Measurements from ENCODE around the gene GRIN3A.

DNA sequence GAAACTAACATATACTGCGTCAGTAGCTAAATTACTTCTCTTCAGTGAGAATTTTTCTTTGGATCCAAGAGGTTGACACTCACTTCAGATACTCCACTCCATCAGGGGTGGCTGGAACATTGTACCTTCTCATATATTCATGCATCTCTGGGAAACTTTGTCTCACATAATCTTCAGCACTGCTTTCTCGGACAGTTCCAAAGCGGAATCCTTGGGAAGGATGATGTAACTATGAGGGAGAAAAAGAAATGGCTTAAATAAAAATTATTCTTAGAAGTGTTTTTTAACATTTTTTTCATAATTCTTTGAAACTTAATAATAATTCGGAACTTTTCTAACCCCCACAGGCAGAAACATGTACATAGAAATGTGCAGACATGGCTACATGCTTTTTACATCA lies 110.3 kb downstream of the GRIN3A start:
- TF ChIP-seq, protein P1, sequence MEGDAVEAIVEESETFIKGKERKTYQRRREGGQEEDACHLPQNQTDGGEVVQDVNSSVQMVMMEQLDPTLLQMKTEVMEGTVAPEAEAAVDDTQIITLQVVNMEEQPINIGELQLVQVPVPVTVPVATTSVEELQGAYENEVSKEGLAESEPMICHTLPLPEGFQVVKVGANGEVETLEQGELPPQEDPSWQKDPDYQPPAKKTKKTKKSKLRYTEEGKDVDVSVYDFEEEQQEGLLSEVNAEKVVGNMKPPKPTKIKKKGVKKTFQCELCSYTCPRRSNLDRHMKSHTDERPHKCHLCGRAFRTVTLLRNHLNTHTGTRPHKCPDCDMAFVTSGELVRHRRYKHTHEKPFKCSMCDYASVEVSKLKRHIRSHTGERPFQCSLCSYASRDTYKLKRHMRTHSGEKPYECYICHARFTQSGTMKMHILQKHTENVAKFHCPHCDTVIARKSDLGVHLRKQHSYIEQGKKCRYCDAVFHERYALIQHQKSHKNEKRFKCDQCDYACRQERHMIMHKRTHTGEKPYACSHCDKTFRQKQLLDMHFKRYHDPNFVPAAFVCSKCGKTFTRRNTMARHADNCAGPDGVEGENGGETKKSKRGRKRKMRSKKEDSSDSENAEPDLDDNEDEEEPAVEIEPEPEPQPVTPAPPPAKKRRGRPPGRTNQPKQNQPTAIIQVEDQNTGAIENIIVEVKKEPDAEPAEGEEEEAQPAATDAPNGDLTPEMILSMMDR (IDR thresholded peaks at IDR 0.05): no peak
- 0 out of 2 replicates have a peak, but pooled peaks have one; percentile 31 for TF ChIP-seq SMAD4 (CRISPR knock-in tag; IDR thresholded peaks at IDR 0.05)
- TF ChIP-seq E2F5 (CRISPR knock-in tag; IDR thresholded peaks at IDR 0.05): no peak
- TF ChIP-seq PRDM15 (CRISPR knock-in tag; IDR thresholded peaks at IDR 0.05): no peak
- TF ChIP-seq, protein P2, sequence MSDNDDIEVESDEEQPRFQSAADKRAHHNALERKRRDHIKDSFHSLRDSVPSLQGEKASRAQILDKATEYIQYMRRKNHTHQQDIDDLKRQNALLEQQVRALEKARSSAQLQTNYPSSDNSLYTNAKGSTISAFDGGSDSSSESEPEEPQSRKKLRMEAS (CRISPR knock-in tag; IDR thresholded peaks at IDR 0.05): no peak
- no peak for TF ChIP-seq TEAD4 (CRISPR knock-in tag; IDR thresholded peaks at IDR 0.05)
- no peak for TF ChIP-seq CREB1 (CRISPR knock-in tag; IDR thresholded peaks at IDR 0.05)
- TF ChIP-seq, protein P3, sequence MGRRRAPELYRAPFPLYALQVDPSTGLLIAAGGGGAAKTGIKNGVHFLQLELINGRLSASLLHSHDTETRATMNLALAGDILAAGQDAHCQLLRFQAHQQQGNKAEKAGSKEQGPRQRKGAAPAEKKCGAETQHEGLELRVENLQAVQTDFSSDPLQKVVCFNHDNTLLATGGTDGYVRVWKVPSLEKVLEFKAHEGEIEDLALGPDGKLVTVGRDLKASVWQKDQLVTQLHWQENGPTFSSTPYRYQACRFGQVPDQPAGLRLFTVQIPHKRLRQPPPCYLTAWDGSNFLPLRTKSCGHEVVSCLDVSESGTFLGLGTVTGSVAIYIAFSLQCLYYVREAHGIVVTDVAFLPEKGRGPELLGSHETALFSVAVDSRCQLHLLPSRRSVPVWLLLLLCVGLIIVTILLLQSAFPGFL (CRISPR knock-in tag; IDR thresholded peaks at IDR 0.05; ENCODE audit: borderline replicate concordance): no peak
